Prostate gland (tissue), 2 donors: ENCODE measurements around the gene ASNSD1. TPM values are rescaled to one million over a fixed set of nuclear protein-coding genes. Genes with fewer than 3 reads are reported as not detected.
"Not testable (repeated sequence)": the region's sequence is repeated elsewhere in the genome, so short reads cannot be mapped to it uniquely, and the experiment has no call there.

Source experiments
- DNase-seq: peaks from one replicate; pipeline ENCODE4 v3.0.0-alpha.2; 2019; ENCODE audit warnings: low spot score
- H3K27ac ChIP-seq, 2 donors: fragments of 200-600 bp; sonication (generic); 2 replicates each; pipeline ENCODE4 v1.5.1; 2017 to 2019
- H3K27me3 ChIP-seq: fragments of 200-600 bp; sonication (generic); replicated peaks from 2 replicates; pipeline ENCODE4 v1.5.1; 2019; ENCODE audit not compliant: insufficient read depth
- H3K36me3 ChIP-seq, 2 donors: fragments of 200-600 bp; sonication (generic); 1 replicate in 1 of 2; 2 replicates in 1 of 2; pipeline versions ENCODE4 v1.5.1 to v1.8.1; 2017 to 2019
- H3K4me1 ChIP-seq: fragments of 200-600 bp; sonication (generic); replicated peaks from 2 replicates; pipeline ENCODE4 v1.5.1; 2019
- H3K4me3 ChIP-seq, 2 donors: fragments of 200-600 bp; sonication (generic); 2 replicates each; pipeline ENCODE4 v1.5.1; 2017 to 2019
- H3K9me3 ChIP-seq: fragments of 200-600 bp; sonication (generic); 2 replicates; pipeline ENCODE4 v1.5.1; 2017
- POLR2A ChIP-seq: fragments of 450-650 bp; IDR thresholded peaks from one replicate; pipeline ENCODE4 v1.6.1; 2016; ENCODE audit warnings: antibody characterized with exemption, mild to moderate bottlenecking
- POLR2AphosphoS5 ChIP-seq: sonication (generic); formaldehyde crosslinking; IDR thresholded peaks from one replicate; pipeline ENCODE4 v1.6.1; 2017; ENCODE audit warnings: antibody characterized with exemption
- WGBS: methylation state at CpG from one replicate; pipeline ENCODE4 v1.1.5; 2018; 5-methylcytosine and 5-hydroxymethylcytosine counted together
- intact Hi-C: fragments of 100-400 bp; cut with DNase I; formaldehyde crosslinking; loops from one replicate; pipeline ENCODE4 v1.14.2; 2022
- total RNA-seq, 2 donors: library from RNA; depleted of rRNA; stranded (reverse); fragments of >200 nt; gene quantifications; one replicate each; pipeline ENCODE4 v1.1.0, GENCODE V29; 2016
- TF ChIP-seq, protein P1 (sequence below), 4 experiments: fragments of 200-600 bp in 2 of 4; fragments of 450-650 bp in 2 of 4; sonication (generic) in 2 of 4; IDR thresholded peaks; 1 replicate in 3 of 4; 2 replicates in 1 of 4; pipeline ENCODE4 v1.5.1; 2016 to 2019; ENCODE audit warnings: antibody characterized with exemption in 4 of 4, mild to moderate bottlenecking in 2 of 4, moderate library complexity in 2 of 4

ASNSD1 gene
- total RNA-seq, 2 donors from 2014 or later, result 35.5 to 36.1 TPM

DNA sequence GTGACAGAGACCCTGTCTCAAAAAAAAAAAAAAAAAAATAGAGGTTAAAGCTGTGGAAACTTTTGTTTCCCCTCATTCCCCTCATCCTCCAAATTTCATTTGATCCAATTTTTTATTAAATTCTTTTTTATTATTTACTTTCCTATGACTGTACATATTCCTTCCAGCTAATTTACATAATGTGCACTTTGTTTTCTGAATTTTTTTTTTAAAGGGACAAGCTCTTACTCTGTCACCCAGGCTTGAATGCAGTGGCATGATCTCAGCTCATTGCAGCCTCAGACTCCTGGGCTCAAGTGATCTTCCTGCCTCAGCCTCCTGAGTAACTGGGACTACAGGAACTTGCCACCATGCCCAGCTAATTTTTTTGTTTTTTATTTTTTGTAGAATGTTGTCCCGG is 23.6 kb downstream of the ASNSD1 start:
- no peak overlapping the region for H3K4me3 ChIP-seq
- TF ChIP-seq POLR2AphosphoS5, result no peak
- TF ChIP-seq, protein P1, sequence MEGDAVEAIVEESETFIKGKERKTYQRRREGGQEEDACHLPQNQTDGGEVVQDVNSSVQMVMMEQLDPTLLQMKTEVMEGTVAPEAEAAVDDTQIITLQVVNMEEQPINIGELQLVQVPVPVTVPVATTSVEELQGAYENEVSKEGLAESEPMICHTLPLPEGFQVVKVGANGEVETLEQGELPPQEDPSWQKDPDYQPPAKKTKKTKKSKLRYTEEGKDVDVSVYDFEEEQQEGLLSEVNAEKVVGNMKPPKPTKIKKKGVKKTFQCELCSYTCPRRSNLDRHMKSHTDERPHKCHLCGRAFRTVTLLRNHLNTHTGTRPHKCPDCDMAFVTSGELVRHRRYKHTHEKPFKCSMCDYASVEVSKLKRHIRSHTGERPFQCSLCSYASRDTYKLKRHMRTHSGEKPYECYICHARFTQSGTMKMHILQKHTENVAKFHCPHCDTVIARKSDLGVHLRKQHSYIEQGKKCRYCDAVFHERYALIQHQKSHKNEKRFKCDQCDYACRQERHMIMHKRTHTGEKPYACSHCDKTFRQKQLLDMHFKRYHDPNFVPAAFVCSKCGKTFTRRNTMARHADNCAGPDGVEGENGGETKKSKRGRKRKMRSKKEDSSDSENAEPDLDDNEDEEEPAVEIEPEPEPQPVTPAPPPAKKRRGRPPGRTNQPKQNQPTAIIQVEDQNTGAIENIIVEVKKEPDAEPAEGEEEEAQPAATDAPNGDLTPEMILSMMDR (IDR thresholded peaks at IDR 0.05), result no peak
- no peak for TF ChIP-seq POLR2A
- intact Hi-C loops, result no loop called here
- WGBS, result 76% methylated on average over 1 of the region's 1 CpG
- no peaks in the 10 kb centered on the region for H3K4me1 ChIP-seq
- DNase-seq, result no peak
- H3K27me3 ChIP-seq, result no peaks in the 10 kb centered on the region
- H3K36me3 ChIP-seq, result no peaks in the 10 kb centered on the region
- no peaks in the 10 kb centered on the region for H3K9me3 ChIP-seq
- no peak overlapping the region for H3K27ac ChIP-seq

DNA sequence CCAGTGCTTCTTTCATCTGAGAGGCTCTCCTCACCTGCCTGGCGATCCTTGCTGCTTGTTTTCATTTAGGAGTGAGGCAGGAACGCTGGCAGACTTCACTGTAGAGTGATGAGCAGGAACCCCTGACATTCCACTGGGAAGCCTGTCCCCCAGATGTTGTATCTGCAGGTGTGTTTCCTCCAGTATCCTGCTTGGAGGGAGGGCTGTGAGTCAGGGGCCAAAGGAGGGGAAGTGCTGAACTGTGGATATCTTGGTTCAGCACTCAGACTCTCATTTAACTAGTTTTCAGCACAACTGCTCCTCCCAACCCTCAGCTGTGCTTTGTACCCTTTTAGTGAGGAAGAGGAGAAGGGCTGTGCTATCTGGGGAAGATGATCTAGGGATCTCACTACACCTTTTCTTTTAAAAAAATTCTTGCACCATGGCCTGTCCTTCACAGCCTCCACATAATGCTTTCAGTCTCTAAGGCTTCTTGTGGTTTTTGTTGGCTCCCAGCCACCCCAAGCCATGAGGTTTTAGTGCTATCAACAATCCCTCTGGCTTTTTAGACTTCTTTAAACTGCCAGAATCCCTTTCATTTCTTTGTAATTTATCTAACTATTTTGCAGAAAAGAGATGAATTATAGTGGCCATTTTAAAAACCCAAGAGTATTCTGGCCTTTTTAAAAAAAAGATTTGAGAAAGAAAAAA is 24.4 kb downstream of the ASNSD1 start:
- TF ChIP-seq POLR2AphosphoS5 (no peak), POLR2A (no peak)
- TF ChIP-seq, protein P1 (IDR thresholded peaks at IDR 0.05), result no peak
- 60% methylated on average over 2 of the region's 2 CpGs for WGBS
- Histone ChIP-seq H3K27me3 (no peaks in the 10 kb centered on the region), H3K36me3 (no peaks in the 10 kb centered on the region), H3K9me3 (no peaks in the 10 kb centered on the region), H3K4me3 (no peak overlapping the region), H3K4me1 (no peaks in the 10 kb centered on the region), H3K27ac (no peak overlapping the region)
- intact Hi-C loops, result no loop called here
- no peak for DNase-seq

DNA sequence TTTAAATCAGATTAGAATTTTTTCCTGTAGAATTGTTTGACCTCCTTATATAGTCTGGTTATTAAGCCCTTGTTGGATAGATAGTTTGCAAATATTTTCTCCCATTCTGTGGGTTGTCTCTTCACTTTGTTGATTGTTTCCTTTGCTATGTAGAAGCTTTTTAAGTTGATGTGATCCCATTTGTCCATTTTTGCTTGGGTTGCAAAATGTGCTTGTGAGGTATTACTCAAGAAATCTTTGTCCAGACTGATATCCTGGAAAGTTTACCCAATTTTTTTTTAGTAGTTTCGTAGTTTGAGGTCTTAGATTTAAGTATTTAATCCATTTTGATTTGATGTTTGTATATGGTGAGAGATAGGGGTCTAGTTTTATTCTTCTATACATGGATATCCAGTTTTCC is 26.5 kb downstream of the ASNSD1 start:
- intact Hi-C loops, H3K4me1 ChIP-seq, H3K36me3 ChIP-seq, H3K9me3 ChIP-seq, H3K27me3 ChIP-seq, H3K27ac ChIP-seq, H3K4me3 ChIP-seq, DNase-seq: not testable (repeated sequence)
- WGBS, result 90% methylated on average over 1 of the region's 1 CpG

DNA sequence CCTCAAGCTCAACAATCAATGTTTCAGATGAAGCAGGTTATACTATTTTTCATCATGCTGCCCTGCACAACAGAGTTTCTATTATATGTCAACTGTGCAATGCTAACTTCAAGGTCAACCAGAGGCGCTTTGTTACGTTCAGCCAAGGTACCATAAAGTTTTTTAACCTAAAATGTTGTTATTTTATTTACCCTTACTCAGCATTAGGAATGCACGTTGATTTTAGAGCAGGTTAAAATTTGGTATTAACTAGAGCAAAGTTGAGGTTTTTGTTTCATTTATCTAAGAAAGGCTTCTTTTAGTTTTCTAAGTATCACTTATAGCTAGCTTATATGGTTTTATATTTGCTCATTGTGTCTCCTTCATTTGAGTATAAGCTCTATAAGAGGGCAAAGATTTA is 35.0 kb downstream of the ASNSD1 start:
- no peak for DNase-seq
- WGBS, result 84% methylated on average over 3 of the region's 3 CpGs
- Histone ChIP-seq H3K27me3 (no peaks in the 10 kb centered on the region), H3K27ac (no peak overlapping the region), H3K4me1 (no peaks in the 10 kb centered on the region), H3K4me3 (no peak overlapping the region), H3K9me3 (no peaks in the 10 kb centered on the region), H3K36me3 (no peaks in the 10 kb centered on the region)
- TF ChIP-seq, protein P1 (IDR thresholded peaks at IDR 0.05), result no peak
- TF ChIP-seq POLR2AphosphoS5 (no peak), POLR2A (no peak)
- intact Hi-C loops, result no loop called here

DNA sequence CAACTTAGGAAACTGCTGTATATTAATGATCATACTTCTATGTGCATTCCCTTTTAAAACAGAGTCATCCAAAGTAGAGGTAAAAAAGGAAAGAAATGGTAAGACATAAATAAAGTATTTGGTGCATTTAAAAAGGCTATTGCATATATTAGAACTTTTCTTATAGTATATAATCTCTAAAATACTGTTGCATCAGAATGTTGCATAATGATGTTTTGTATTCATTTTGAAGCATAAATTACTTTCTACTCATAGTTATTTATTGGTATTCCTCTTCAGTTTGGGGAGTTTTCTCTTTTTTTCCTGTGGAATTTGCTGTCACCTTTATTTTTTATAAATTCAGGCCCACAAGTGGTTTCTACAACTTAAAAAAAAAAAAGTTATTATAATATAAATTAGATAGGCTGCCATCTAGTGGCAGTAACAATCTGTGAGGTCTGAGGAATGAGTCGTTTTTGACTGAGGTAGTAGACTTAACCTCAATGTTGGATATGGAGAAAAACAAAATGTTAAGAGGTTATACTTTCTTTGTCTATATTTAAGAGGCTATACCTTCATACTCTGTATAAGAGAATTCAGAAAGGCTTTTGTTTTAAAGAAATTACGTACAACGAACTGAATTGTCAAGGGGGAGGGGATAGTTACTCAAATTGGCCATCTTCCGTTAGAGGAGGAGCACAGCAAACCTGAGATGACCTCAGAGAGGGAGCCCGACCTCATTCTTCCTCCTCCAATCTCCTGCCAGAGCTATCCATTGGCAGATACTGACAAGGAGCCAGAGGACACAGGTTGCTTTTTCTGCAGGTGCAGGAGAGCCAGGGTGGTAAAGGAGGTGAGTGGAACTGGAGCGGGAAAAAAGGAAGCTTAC is 37.0 kb downstream of the ASNSD1 start:
- Histone ChIP-seq H3K27ac (no peak overlapping the region), H3K9me3 (no peaks in the 10 kb centered on the region), H3K27me3 (no peaks in the 10 kb centered on the region), H3K4me1 (no peaks in the 10 kb centered on the region), H3K36me3 (no peaks in the 10 kb centered on the region), H3K4me3 (no peak overlapping the region)
- TF ChIP-seq, protein P1 (IDR thresholded peaks at IDR 0.05), result peak in 3 of 4 experiments; percentile 52 to 63 (median 61)
- no peak for TF ChIP-seq POLR2A
- DNase-seq, result peak; percentile 40
- 41% methylated on average over 6 of the region's 6 CpGs for WGBS
- intact Hi-C loops, result loop anchor here (2.0 kb wide), 1 partner anchor 37 kb away; the partner anchor contains the start of gene ASNSD1
